ENCODE data around the gene GPR75.

Gene GPR75

DNA sequence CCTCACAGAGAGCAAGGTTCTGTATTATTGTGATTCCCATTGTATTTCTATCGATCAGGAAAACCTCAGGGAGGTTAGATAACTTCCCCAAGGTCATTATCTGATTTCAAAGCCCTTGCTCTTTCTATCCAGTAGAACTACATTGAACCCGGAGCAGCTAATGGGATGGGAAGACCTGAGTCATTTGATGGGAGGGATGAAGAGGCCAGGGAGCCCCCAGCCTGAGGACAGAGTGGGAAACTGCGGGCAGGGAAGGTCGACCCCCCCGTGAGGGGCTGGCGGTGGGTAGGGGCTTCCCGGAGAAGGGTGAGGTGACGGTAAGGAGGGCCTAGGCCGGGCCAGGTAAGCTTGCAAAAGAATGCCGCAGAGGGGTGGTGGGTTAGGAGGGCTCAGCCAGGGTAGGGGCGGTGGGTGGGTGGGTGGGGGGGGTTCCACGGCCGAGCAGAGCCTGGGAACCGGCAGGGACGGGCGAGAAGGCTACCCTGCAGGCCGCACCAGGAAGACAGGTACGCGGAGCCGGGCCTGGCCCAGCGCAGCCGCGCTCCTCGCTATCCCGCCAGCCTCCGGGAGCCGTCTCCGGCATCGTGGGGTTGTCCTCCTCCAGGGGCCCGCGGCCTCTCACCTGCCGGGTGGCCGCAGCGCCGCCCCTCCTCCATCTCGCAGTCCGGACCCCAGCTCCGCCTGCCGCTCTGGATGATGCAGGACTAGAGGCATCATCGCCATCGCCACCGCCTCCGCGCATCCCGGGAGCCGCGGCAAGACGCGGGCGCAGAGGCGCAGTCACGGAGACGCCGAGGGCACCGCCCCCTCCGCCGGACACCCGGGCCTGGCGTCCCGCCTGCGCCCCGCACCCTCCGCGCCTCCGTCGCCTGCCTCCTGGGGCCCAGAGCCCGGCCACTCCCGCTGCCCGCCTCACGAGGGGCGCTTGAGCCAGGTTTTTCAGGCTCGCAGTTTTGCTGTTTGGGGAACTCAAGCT, at the start of gene GPR75:
TSS of gene GPR75 (minus strand) at position 762 of the 976 bp plus-strand sequence. CDS start 5,211 bp downstream, outside the sequence.
- no peak for DNase-seq (ENCODE audit: low spot score)

GRCh38 chr2:53907582-53907981, 47.8 kb upstream of the GPR75 start:
- DNase-seq (ENCODE audit: low spot score) = no peak

DNA sequence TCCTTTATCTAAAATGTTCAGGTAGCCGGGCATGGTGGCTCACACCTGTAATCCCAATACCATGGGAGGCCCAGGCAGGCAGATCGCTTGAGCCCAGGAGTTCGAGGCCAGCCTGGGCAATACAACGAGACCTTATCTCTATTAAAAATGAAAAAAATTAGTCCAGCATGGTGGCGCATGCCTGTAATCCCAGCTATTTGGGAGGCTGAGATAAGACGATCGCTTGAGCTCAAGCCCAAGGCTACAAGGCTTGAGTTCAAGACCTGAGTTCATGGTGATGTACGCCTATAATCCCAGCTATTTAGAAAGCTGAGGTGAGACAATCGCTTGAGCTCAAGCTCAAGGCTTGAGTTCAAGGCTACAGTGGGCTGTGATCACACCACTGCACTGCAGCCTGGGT, 45.6 kb upstream of the GPR75 start:
- no peak for DNase-seq (ENCODE audit: low spot score)

DNA sequence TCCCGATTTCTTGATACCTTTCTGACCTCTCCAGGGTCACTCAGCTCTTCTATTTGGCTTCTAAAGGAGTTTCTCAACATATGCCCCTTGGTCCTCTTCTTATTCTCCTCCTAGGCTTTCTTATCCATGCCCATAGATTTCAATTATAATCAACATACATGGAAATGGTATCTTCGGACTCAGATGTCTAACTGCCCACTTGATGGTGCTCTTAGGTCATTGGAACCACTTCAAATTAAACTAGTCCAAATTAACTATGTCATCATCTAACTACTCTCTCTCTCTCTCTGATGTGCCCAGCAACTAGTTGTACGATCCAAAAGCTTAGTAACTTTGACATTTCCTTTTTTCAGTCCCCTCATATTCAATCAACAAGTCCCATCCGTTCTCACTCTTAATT, 43.2 kb upstream of the GPR75 start:
- no peak for DNase-seq (ENCODE audit: low spot score)

DNA sequence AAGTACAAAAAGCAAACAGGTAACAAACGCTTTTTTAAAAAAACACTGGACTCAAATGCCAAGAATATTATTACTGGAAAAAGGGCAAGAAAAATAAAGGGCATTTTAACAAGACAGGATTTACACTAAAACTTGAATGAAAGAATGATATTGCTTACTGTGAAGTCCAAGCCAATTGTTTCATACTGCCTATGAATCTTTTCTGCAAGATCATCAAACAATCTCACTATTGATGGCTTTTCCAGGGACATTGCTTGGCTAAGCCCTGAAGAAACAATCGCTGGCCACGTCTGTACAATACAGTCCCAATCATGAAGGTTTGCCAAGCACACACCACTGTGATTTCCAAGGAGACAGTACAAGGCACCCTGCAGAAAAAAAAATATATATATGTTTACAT, 41.4 kb upstream of the GPR75 start:
- no peak for DNase-seq (ENCODE audit: low spot score)

DNA sequence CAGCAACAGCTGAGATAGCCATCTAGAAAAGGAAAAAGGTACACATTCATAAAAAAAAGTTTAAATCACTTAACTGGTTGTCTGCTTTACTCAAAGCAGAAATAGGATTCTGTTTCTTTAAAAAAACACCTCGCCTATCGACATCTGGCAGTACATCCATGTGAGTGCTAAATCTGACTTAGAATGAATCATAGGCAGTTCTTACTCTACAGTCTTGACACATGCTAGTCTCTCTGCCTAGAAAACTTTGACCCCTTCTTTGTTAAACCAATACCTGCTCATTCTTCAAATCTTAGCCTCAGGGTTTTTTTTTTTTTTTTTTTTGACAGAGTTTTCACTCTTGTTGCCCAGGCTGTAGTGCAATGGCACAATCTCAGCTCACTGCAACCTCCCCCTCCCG, 37.1 kb upstream of the GPR75 start:
- no peak for DNase-seq (ENCODE audit: low spot score)

DNA sequence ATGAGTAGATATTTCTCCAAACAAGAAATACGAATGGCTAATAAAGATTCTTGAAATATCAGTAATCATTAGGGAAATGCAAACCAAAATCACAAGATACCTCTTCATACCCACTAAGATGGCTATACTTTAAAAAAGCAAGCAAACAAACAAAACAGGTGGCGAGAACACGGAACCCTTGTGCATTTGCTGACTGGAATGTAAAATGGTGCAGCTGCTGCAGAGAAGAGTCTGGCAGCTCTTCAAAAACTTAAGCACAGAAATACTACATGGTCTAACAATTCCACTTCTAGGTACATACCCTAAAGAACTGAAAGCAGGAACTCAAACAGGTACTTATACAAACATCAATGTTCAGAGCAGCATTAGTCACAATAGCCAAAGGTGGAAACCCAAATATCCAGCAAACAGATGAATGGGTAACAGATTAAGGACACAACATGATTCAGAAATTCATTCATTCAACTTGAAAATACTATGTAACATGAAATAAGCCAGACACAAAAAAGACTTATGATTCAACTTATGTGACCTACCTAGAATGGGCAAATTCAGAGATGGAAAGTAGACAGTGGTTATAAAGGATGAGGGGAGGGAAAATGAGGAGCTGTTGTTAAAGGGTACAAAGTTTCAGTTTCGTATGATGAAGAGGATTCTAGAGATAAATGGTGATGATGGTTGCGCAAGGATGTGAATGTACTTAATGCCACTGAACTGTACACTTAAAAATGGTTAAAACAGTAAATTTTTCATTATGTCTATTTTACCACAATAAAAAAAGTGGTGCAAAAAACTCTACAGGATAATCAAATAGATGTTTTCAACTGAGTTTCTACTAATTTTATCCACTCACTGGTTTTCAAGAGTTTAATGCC, 26.9 kb upstream of the GPR75 start:
- DNase-seq (ENCODE audit: low spot score) = no peak

GRCh38 chr2:53884883-53885282, 25.1 kb upstream of the GPR75 start:
- no peak for DNase-seq (ENCODE audit: low spot score)

- DNase-seq (ENCODE audit: low spot score) = no peak
These were observed 22.2 kb upstream of the GPR75 start for GRCh38 chr2:53881986-53882385.

DNA sequence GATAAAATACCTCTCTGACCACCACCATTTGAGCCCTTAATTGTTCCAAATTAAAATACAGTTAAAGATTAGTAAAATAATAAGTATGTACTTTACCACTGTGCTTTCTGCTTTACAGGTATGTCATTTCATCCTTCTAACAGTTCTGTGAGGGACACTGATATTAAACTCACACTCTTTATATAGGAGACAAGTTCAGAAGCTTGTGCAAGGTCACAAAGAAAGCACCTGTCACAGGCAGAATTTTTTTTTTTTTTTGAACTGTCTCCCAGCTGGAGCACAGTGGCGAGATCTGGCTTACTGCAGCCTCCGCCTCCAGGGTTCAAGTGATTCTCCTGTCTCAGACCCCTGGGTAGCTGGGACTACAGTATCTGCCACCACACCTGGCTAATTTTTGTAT, 21.6 kb upstream of the GPR75 start:
- no peak for DNase-seq (ENCODE audit: low spot score)

GRCh38 chr2:53880756-53881155, 21.0 kb upstream of the GPR75 start:
- no peak for DNase-seq (ENCODE audit: low spot score)

DNA sequence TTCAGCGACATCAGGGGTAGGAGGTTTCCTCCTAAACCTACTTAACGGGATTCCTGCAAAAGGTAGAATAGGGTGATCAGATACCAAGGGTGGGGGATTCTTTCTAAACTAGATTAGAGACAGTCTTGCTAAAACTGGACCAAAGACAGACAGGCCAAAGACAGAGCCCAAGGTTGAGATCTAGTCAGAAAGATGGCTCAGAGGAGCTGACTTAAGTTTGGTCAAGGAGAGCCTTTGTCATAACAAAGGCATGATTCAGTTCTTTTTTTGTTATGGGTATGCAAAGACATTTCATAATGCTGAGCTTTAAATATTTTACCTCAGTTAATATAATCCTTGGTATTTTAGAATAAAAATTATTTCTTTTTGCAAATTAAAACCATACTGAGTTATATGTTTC, 17.8 kb upstream of the GPR75 start:
- no peak for DNase-seq (ENCODE audit: low spot score)

DNA sequence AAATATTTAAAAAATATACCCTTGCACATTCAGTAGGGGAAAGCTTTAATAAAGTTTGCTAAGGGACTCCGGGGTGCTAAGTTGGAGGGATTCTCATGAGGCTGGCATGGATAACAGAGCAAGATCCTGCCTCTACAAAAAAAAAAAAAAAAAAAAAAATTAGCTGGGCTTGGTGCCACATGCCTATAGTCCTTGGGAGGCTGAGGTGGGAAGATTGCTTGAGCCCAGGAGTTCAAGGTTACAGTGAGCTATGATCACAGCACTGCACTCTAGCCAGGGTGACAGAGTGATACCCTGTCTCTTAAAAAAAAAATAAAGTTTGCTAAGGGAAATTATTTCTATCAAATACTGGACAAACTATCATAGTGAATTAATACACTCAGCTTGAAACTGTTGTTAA, 17.3 kb upstream of the GPR75 start:
- no peak for DNase-seq (ENCODE audit: low spot score)

DNA sequence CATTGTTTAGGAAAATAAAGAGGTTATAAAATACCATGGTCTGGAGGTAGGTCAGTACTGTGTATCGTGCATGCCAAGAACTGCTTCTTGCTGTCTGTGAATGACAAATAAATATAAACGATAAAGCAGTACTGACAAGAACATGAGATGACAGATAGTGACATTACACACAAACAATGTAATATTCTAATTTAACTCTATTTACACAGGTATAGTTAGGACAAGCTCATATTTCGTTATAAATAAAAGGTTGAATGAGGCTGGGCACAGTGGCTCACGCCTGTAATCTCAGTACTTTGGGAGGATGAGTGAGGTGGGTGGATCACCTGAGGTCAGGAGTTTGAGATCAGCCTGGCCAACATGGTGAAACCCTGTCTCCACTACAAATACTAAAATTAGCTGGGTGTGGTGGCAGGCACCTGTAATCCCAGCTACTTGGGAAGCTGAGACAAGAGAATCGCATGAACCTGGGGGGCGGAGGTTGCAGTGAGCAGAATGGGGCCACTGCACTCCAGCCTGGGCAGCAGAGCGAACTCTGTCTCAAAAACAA, 14.7 kb upstream of the GPR75 start:
- DNase-seq (ENCODE audit: low spot score) = no peak

DNA sequence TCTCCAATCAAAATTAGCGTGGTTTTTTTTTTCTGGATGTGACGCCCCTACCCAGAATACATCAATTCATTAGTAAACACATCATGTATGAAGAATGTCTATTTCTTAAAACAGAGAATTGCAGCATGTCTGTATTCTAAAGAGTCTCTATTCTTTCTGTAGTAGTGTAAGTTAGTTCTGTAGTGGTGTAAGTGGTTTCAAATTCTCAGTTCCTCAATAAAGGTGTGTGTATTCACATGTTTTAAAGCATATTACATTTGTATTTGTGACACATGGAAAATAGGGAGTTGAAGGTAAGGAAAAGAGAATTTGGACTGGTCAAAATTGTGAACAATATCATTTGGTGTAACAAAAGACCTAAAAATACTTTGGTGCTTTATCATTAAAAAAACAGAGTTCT, 8.0 kb upstream of the GPR75 start:
- DNase-seq (ENCODE audit: low spot score) = no peak

DNA sequence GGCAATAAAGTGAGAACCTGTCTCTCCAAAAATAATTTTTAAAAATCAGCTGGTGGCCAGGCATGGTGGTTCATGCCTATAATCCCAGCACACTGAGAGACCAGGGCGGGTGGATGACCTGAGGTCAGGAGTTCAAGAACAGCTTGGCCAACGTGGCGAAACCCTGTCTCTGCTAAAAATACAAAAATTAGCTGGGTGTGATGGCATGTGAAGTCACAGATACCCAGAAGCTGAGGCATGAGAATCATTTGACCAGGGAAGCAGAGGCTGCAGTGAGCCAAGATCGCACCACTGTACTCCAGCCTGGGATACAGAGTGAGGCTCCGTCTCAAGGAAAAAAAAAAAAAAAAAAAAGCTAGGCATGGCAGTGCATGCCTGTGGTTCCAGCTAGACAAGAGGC, 7.4 kb upstream of the GPR75 start:
- no peak for DNase-seq (ENCODE audit: low spot score)

DNA sequence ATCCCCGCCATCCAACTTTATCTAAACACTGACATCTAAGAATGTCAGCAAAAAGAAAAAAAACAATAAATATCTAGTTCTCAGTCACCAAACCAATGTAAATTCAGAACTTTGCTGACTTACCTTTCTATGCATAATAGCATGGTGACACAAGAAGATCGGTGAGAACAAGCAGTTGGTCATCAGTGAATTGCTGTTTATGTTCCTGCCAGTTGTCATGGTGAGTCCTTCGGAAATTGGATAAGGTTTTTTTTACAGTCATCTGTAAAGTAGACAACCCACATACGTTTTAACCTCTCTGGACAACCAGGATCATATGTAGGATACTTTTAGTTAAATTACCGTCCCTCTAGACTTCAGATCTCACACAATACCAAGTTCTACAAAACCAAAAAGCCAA, 6.2 kb upstream of the GPR75 start:
- no peak for DNase-seq (ENCODE audit: low spot score)

DNA sequence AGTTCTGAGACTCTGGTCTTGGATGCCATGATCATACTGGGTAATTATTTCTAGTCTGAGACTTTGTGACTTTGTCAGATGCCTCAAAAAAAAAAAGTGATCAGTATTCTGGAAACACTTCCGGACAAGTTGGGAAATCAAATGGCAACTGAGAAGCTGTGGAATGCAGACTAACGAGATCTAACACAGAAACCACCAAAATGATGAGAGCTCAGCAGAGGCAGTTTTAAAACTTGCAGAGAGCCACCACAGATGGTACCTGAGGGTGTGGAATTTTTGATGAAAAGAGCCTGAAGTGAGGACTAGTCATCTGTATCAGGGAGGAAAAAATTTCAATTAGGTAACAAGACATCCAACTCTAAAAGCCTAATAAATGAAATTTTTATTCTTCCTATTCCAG, 5.5 kb upstream of the GPR75 start:
- DNase-seq (ENCODE audit: low spot score) = no peak

DNA sequence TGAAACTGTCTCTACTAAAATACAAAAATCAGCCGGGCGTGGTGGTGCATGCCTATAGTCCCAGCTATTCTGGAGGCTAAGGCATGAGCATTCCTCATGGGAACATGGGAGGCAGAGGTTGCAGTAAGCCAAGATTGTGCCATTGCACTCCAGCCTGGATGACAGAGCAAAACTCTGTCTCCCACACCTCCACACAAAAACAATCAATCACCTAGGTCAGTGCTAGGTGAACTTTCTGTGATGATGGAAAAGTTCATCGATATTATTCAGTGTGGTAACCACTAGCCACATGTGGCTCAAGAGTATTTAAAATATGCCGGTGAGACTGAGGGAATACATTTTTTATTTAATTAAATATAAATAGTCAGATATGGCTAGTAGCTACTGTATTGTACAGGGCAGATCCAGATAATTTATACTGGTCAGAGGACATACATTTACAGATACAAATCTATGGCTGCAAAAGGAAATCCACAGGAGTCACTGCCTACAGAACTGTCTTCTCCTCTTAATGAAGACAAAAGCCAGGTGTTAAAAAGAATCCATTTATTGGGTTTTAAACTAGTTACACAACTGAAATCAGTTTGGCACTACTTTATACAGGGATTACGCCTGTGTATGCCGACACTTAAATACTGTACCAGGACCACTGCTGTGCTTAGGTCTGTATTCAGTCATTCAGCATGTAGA, 3.9 kb upstream of the GPR75 start:
- no peak for DNase-seq (ENCODE audit: low spot score)

GRCh38 chr2:53861824-53862223, 2.1 kb upstream of the GPR75 start:
- DNase-seq (ENCODE audit: low spot score) = no peak

- no peak for DNase-seq (ENCODE audit: low spot score)
These were observed 3.5 kb downstream of the GPR75 start for GRCh38 chr2:53856272-53856671.

- no peak for DNase-seq (ENCODE audit: low spot score)
These were observed 5.1 kb downstream of the GPR75 start for GRCh38 chr2:53854678-53855077.

Measured in HuH-7.5 (cell line).